Measurements from ENCODE around the gene RNF130.

RNF130 gene

GRCh38 chr5:180045889-180046499, 25.6 kb downstream of the RNF130 start:
- no peak overlapping the region for H3K4me3 ChIP-seq
- no peak overlapping the region for H3K27ac ChIP-seq
- no peak for TF ChIP-seq CTCF (IDR thresholded peaks at IDR 0.05)
- no peak for DNase-seq (ENCODE audit: low spot score)

GRCh38 chr5:180043377-180043776, 28.2 kb downstream of the RNF130 start:
- TF ChIP-seq CTCF (IDR thresholded peaks at IDR 0.05) = no peak
- DNase-seq (ENCODE audit: low spot score) = no peak
- Histone ChIP-seq H3K27ac (no peak overlapping the region), H3K4me3 (no peak overlapping the region)

GRCh38 chr5:180041301-180042274, 30.0 kb downstream of the RNF130 start:
- no peak for TF ChIP-seq CTCF (IDR thresholded peaks at IDR 0.05)
- H3K27ac ChIP-seq = no peak overlapping the region
- no peak overlapping the region for H3K4me3 ChIP-seq
- no peak for DNase-seq (ENCODE audit: low spot score)

GRCh38 chr5:180040287-180041214, 31.0 kb downstream of the RNF130 start:
- no peak for TF ChIP-seq CTCF (IDR thresholded peaks at IDR 0.05)
- Histone ChIP-seq H3K4me3 (no peak overlapping the region), H3K27ac (no peak overlapping the region)
- DNase-seq (ENCODE audit: low spot score) = no peak

- no peak for DNase-seq (ENCODE audit: low spot score)
- Histone ChIP-seq H3K4me3 (no peak overlapping the region), H3K27ac (no peak overlapping the region)
- TF ChIP-seq CTCF (IDR thresholded peaks at IDR 0.05) = no peak
These were observed 36.2 kb downstream of the RNF130 start for GRCh38 chr5:180035206-180035931.

GRCh38 chr5:180034564-180034963, 37.0 kb downstream of the RNF130 start:
- no peak for DNase-seq (ENCODE audit: low spot score)
- TF ChIP-seq CTCF (IDR thresholded peaks at IDR 0.05) = no peak
- H3K4me3 ChIP-seq = no peak overlapping the region
- H3K27ac ChIP-seq = no peak overlapping the region
